HepG2 (cell line): ENCODE measurements around the gene TTLL4. TPM values are rescaled to one million over a fixed set of nuclear protein-coding genes. Genes with fewer than 3 reads are reported as not detected.

Experiments used
- AGO2 ChIP-seq: fragments of 200-400 bp; formaldehyde crosslinking; optimal IDR thresholded peaks from 2 replicates; pipeline ENCODE3; 2017; ENCODE audit warnings: mild to moderate bottlenecking, low read depth, low read length, moderate library complexity
- AKAP8 ChIP-seq: sonication (generic); formaldehyde crosslinking; IDR thresholded peaks from 2 replicates; pipeline ENCODE4 v1.5.1; 2020; ENCODE audit warnings: mild to moderate bottlenecking, missing genetic modification reagents
- ATF1 ChIP-seq: IDR thresholded peaks from 2 replicates; pipeline ENCODE4 v1.6.1; 2016; ENCODE audit warnings: mild to moderate bottlenecking, control low read depth
- CENPT ChIP-seq: sonication (generic); formaldehyde crosslinking; IDR thresholded peaks from 2 replicates; pipeline ENCODE4 v1.8.0; 2022; ENCODE audit warnings: low read depth, mild to moderate bottlenecking, moderate library complexity, missing genetic modification reagents
- EZH2 ChIP-seq: conservative IDR thresholded peaks from 2 replicates; pipeline ENCODE4 v1.6.1; 2012; ENCODE audit warnings: mild to moderate bottlenecking, low read depth, low read length, moderate library complexity
- KDM3A ChIP-seq: IDR thresholded peaks from 2 replicates; pipeline ENCODE4 v1.6.1; 2018; ENCODE audit warnings: low read depth, missing compliant biosample characterization
- NR2F2 ChIP-seq: IDR thresholded peaks from 2 replicates; pipeline ENCODE4 v1.6.1; 2012; ENCODE audit warnings: low read depth, inconsistent platforms, borderline replicate concordance
- PITX1 ChIP-seq: sonication (generic); formaldehyde crosslinking; IDR thresholded peaks from 2 replicates; pipeline ENCODE4 v1.5.1; 2020; ENCODE audit warnings: mild to moderate bottlenecking, missing genetic modification reagents
- RNF2 ChIP-seq: fragments of 450-650 bp; conservative IDR thresholded peaks from 2 replicates; pipeline ENCODE4 v1.6.1; 2016; ENCODE audit warnings: low read depth
- SIN3A ChIP-seq: IDR thresholded peaks from 2 replicates; pipeline ENCODE4 v1.6.1; 2011; ENCODE audit warnings: low read depth, mild to moderate bottlenecking, control low read depth, low read length, borderline replicate concordance
- TBX3 ChIP-seq: fragments of 450-650 bp; IDR thresholded peaks from 2 replicates; pipeline ENCODE4 v1.6.1; 2017; ENCODE audit warnings: antibody characterized with exemption, mild to moderate bottlenecking, inconsistent platforms, borderline replicate concordance
- YEATS2 ChIP-seq: sonication (generic); formaldehyde crosslinking; IDR thresholded peaks from 2 replicates; pipeline ENCODE4 v1.4.0; 2020; ENCODE audit warnings: missing genetic modification reagents, borderline replicate concordance
- ZNF556 ChIP-seq: sonication (generic); formaldehyde crosslinking; IDR thresholded peaks from 2 replicates; pipeline ENCODE4 v1.4.0; 2020; ENCODE audit warnings: mild to moderate bottlenecking, missing genetic modification reagents, borderline replicate concordance
- polyA plus RNA-seq, 8 experiments: library from polyadenylated mRNA; depleted of rRNA in 3 of 8; stranded (reverse) in 7 of 8; unstranded in 1 of 8; fragments of >200 nt; fragmentation: Illumina TruSeq in 4 of 8; extraction: Trizol in 4 of 8; gene quantifications; 2 replicates each; pipeline versions ENCODE4 v1.2.1 to v1.2.3, GENCODE V29; 2011 to 2016; ENCODE audit warnings: low read depth in 4 of 8, missing spikeins in 1 of 8, mixed read lengths in 1 of 8; ENCODE audit not compliant: insufficient read depth in 1 of 8
- total RNA-seq, 5 experiments: library from RNA; depleted of rRNA; stranded (reverse); fragments of >200 nt; fragmentation: Illumina TruSeq; extraction: Trizol; gene quantifications; 2 replicates each; pipeline ENCODE4 v1.2.3, GENCODE V29; 2016; ENCODE audit warnings: low read depth in 1 of 5
- TF ChIP-seq, protein P1 (sequence below): sonication (generic); formaldehyde crosslinking; IDR thresholded peaks from 2 replicates; pipeline ENCODE4 v1.5.1; 2020; ENCODE audit warnings: mild to moderate bottlenecking, missing genetic modification reagents, moderate library complexity
- TF ChIP-seq, protein P2 (sequence below): sonication (generic); formaldehyde crosslinking; IDR thresholded peaks from 2 replicates; pipeline ENCODE4 v1.5.1; 2020; ENCODE audit warnings: mild to moderate bottlenecking, missing genetic modification reagents, borderline replicate concordance
- TF ChIP-seq, protein P3 (sequence below): sonication (generic); formaldehyde crosslinking; IDR thresholded peaks from 2 replicates; pipeline ENCODE4 v1.9.0; 2021; ENCODE audit warnings: missing genetic modification reagents, mild to moderate bottlenecking, borderline replicate concordance

The TTLL4 gene
- total and polyA plus RNA-seq, 2 of the 13 experiments (the other 11 are each of a cell fraction or from before 2014, with no cell fraction given): 77.5 to 84.6 TPM

DNA sequence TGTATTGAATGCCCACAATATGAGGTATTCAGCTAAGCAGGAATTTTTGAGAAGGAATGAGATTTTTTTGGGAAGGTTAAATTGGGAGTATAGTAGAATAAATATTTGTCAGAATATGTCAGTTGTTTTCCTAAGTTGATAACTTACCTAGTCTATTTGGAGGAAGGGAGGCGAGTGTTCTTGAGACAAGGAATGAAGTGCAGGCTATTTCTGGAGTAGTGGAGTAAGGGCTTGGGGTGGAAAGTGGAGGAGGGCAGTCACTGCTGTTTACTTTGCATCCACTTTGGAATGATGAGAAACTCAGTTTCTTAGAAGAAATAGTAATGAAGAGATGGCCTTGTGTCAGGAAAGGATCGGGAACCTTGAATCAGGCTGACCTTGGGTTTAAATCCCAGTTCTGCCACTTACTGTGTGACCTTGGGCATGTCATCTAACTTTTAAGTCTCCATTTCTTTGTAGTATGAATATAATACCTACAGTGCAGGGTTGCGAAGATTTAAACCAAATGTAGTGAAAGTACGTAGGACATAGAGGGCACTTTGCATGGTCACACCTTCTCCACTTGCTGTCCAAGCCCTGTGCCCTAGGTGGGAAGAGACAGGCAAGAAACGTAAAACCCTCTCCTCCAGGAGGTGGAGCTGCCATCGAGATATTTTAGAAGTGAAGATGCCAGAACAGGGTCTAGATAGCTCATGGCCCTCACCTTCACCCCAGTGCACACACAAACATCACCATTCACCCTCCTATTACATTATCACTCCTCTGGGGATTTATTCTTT, 46.2 kb downstream of the TTLL4 start (continued):
- TF ChIP-seq, protein P1, sequence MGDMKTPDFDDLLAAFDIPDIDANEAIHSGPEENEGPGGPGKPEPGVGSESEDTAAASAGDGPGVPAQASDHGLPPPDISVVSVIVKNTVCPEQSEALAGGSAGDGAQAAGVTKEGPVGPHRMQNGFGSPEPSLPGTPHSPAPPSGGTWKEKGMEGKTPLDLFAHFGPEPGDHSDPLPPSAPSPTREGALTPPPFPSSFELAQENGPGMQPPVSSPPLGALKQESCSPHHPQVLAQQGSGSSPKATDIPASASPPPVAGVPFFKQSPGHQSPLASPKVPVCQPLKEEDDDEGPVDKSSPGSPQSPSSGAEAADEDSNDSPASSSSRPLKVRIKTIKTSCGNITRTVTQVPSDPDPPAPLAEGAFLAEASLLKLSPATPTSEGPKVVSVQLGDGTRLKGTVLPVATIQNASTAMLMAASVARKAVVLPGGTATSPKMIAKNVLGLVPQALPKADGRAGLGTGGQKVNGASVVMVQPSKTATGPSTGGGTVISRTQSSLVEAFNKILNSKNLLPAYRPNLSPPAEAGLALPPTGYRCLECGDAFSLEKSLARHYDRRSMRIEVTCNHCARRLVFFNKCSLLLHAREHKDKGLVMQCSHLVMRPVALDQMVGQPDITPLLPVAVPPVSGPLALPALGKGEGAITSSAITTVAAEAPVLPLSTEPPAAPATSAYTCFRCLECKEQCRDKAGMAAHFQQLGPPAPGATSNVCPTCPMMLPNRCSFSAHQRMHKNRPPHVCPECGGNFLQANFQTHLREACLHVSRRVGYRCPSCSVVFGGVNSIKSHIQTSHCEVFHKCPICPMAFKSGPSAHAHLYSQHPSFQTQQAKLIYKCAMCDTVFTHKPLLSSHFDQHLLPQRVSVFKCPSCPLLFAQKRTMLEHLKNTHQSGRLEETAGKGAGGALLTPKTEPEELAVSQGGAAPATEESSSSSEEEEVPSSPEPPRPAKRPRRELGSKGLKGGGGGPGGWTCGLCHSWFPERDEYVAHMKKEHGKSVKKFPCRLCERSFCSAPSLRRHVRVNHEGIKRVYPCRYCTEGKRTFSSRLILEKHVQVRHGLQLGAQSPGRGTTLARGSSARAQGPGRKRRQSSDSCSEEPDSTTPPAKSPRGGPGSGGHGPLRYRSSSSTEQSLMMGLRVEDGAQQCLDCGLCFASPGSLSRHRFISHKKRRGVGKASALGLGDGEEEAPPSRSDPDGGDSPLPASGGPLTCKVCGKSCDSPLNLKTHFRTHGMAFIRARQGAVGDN (CRISPR knock-in tag): no peak
- TF ChIP-seq RNF2: no peak
- TF ChIP-seq KDM3A (CRISPR knock-in tag): no peak
- TF ChIP-seq ZNF556 (CRISPR knock-in tag): no peak
- no peak for TF ChIP-seq CENPT (CRISPR knock-in tag)
- 0 out of 2 replicates have a peak, but pooled peaks have one; percentile 55 for TF ChIP-seq AKAP8
- TF ChIP-seq PITX1 (CRISPR knock-in tag): no peak
- TF ChIP-seq, protein P2, sequence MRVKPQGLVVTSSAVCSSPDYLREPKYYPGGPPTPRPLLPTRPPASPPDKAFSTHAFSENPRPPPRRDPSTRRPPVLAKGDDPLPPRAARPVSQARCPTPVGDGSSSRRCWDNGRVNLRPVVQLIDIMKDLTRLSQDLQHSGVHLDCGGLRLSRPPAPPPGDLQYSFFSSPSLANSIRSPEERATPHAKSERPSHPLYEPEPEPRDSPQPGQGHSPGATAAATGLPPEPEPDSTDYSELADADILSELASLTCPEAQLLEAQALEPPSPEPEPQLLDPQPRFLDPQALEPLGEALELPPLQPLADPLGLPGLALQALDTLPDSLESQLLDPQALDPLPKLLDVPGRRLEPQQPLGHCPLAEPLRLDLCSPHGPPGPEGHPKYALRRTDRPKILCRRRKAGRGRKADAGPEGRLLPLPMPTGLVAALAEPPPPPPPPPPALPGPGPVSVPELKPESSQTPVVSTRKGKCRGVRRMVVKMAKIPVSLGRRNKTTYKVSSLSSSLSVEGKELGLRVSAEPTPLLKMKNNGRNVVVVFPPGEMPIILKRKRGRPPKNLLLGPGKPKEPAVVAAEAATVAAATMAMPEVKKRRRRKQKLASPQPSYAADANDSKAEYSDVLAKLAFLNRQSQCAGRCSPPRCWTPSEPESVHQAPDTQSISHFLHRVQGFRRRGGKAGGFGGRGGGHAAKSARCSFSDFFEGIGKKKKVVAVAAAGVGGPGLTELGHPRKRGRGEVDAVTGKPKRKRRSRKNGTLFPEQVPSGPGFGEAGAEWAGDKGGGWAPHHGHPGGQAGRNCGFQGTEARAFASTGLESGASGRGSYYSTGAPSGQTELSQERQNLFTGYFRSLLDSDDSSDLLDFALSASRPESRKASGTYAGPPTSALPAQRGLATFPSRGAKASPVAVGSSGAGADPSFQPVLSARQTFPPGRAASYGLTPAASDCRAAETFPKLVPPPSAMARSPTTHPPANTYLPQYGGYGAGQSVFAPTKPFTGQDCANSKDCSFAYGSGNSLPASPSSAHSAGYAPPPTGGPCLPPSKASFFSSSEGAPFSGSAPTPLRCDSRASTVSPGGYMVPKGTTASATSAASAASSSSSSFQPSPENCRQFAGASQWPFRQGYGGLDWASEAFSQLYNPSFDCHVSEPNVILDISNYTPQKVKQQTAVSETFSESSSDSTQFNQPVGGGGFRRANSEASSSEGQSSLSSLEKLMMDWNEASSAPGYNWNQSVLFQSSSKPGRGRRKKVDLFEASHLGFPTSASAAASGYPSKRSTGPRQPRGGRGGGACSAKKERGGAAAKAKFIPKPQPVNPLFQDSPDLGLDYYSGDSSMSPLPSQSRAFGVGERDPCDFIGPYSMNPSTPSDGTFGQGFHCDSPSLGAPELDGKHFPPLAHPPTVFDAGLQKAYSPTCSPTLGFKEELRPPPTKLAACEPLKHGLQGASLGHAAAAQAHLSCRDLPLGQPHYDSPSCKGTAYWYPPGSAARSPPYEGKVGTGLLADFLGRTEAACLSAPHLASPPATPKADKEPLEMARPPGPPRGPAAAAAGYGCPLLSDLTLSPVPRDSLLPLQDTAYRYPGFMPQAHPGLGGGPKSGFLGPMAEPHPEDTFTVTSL (CRISPR knock-in tag): no peak
- TF ChIP-seq NR2F2: no peak
- TF ChIP-seq TBX3: no peak
- TF ChIP-seq ATF1 (CRISPR knock-in tag): no peak
- no peak for TF ChIP-seq YEATS2
- no peak for TF ChIP-seq SIN3A
- no peak for TF ChIP-seq EZH2
- no peak for TF ChIP-seq AGO2
- TF ChIP-seq, protein P3, sequence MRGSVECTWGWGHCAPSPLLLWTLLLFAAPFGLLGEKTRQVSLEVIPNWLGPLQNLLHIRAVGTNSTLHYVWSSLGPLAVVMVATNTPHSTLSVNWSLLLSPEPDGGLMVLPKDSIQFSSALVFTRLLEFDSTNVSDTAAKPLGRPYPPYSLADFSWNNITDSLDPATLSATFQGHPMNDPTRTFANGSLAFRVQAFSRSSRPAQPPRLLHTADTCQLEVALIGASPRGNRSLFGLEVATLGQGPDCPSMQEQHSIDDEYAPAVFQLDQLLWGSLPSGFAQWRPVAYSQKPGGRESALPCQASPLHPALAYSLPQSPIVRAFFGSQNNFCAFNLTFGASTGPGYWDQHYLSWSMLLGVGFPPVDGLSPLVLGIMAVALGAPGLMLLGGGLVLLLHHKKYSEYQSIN (CRISPR knock-in tag): no peak
